Adrenal gland (tissue), 12 donors: ENCODE measurements around the gene SLC13A3. TPM values are rescaled to one million over a fixed set of nuclear protein-coding genes. Genes with fewer than 3 reads are reported as not detected.

Experiments
- DNase-seq, 7 donors: peaks; one replicate each; pipeline ENCODE4 v3.0.0-alpha.2; 2019 to 2020
- H3K27ac ChIP-seq, 5 donors: fragments of 200-600 bp; sonication (generic) in 4 of 5; 1 replicate in 3 of 5; 2 replicates in 2 of 5; pipeline versions ENCODE4 v1.5.1 to v1.8.0; 2016 to 2020; ENCODE audit warnings: mild to moderate bottlenecking in 1 of 5
- H3K27me3 ChIP-seq: fragments of 200-600 bp; 2 replicates; pipeline ENCODE4 v1.8.0; 2021
- H3K36me3 ChIP-seq, 2 donors: fragments of 200-600 bp; replicated peaks in 1 of 2; 1 replicate in 1 of 2; 2 replicates in 1 of 2; pipeline versions ENCODE4 v1.5.1 to v1.8.0; 2018 to 2022
- H3K4me1 ChIP-seq, 2 donors: fragments of 200-600 bp; replicated peaks in 1 of 2; 1 replicate in 1 of 2; 2 replicates in 1 of 2; pipeline versions ENCODE4 v1.5.1 to v1.8.0; 2018 to 2021
- H3K4me3 ChIP-seq, 4 donors: fragments of 200-600 bp; sonication (generic) in 3 of 4; one replicate each; pipeline ENCODE4 v1.5.1; 2016 to 2018
- H3K9me3 ChIP-seq, 3 donors: fragments of 200-600 bp; sonication (generic) in 1 of 3; replicated peaks in 1 of 3; 1 replicate in 2 of 3; 2 replicates in 1 of 3; pipeline versions ENCODE4 v1.5.1 to v1.8.0; 2016 to 2021
- POLR2A ChIP-seq, 2 donors: fragments of 450-650 bp; IDR thresholded peaks; one replicate each; pipeline ENCODE4 v1.6.1; 2017; ENCODE audit warnings: antibody characterized with exemption in 2 of 2, mild to moderate bottlenecking in 2 of 2, moderate library complexity in 1 of 2
- WGBS, 4 donors: extraction: QIAGEN DNeasy Blood & Tissue Kit in 2 of 4; methylation state at CpG; one replicate each; pipeline versions ENCODE4 v1.1.5 to v1.1.7; 2013 to 2017; 5-methylcytosine and 5-hydroxymethylcytosine counted together
- intact Hi-C, 2 donors: fragments of 100-400 bp; cut with DNase I; formaldehyde crosslinking; loops; one replicate each; pipeline versions ENCODE4 v1.14.1 to v1.15.0; 2022 to 2023
- polyA plus RNA-seq, 3 donors: library from polyadenylated mRNA; stranded (reverse); fragments of 200-250 nt in 2 of 3; fragments of 350-450 nt in 1 of 3; fragmentation: Illumina TruSeq in 1 of 3; extraction: RNeasy Lipid Tissue Mini Kit (QIAGEN cat#74804) in 1 of 3; gene quantifications; one replicate each; pipeline ENCODE4 v1.2.3, GENCODE V29; 2013 to 2014
- total RNA-seq, 9 donors: library from RNA; depleted of rRNA in 4 of 9; stranded (reverse); fragments of >200 nt in 4 of 9; fragments of 120-200 nt in 1 of 9; fragmentation: NEBNext Ultra II Directional in 1 of 9; extraction: Animal tissue kit (Norgen Biotek cat#: 25700) in 1 of 9; gene quantifications; one replicate each; pipeline versions ENCODE4 v1.1.0 to v1.2.4, GENCODE V29; 2013 to 2023
- TF ChIP-seq, protein P1 (sequence below), 6 experiments: fragments of 450-650 bp in 4 of 6; fragments of 200-600 bp in 2 of 6; sonication (generic) in 1 of 6; IDR thresholded peaks; 1 replicate in 5 of 6; 2 replicates in 1 of 6; pipeline versions ENCODE4 v1.5.1 to v1.8.0; 2016 to 2021; ENCODE audit warnings: antibody characterized with exemption in 6 of 6, mild to moderate bottlenecking in 2 of 6, moderate library complexity in 1 of 6
- donor health status: healthy with polysubstance abuse.
- donor health status: Bipolar disorder and iron deficiency.
- donor health status: DM: yes; HTN: yes; CAD: no.
- donor health status: DM: no; HTN: no; CAD: no.
- donor health status: DM: no; HTN: no; CAD: no.
- donor health status: DM: yes; HTN: yes; CAD: no.

SLC13A3 gene
- total and polyA plus RNA-seq, 12 donors, result 1.5 to 11.2 (median 3.9) TPM

DNA sequence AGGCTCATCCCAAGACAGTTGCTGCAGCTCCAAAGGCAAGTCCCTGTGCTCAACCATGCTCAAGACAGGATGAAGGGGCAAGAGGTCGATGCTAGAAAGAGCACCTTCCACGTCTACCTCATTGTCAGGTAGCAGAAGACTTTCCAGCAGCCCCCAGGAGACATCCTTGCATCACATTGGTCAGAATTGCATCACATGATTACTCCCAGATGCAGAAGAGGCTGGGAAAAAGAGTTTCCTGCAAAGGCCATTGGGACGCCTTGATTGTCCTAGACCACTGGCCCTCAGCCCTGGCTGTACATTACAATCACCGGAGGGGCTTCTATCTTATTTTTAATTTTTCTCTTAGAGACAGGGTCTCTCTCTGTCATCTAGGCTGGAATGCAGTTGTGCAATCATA lies 120.6 kb downstream of the SLC13A3 start:
- no peaks in the 10 kb centered on the region for H3K27me3 ChIP-seq
- 66 to 76% (median 70%) methylated on average over 4 of the region's 4 CpGs for WGBS, 4 donors
- intact Hi-C loops, result no loop called here

DNA sequence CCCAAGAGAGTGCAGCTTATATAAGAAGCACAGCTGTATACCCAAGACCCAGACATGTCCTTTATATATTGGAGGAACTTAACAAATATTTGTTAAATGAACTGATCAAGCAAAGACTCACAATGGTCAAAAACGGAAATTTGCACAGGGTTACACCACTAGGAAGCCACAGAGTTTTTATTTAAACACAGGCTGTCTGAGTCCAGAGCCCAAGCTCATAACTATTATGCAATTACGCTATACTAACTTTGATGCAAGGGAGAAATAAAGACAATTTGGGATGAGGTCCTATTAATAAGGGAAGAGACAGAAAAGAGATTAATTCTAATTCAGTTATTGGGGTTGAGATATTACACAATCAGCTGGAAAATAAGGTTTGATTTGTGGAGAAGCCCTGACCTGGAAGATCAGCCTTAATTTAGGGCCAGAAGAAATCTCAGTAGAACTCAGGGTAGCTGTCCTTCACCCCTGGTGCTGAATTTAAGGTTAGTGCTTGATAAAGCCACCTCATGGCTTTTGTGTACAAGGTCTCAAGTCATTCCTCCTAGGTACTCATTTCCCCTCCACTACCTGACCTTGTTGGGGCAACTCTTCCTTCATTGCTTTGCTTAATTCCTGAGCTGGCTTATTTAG lies 127.4 kb downstream of the SLC13A3 start:
- Histone ChIP-seq H3K4me3 (no peak overlapping the region), H3K4me1 (no peaks in the 10 kb centered on the region), H3K9me3 (no peaks in the 10 kb centered on the region), H3K36me3 (no peaks in the 10 kb centered on the region), H3K27me3 (no peaks in the 10 kb centered on the region), H3K27ac (no peak overlapping the region)
- no peak for TF ChIP-seq POLR2A (IDR thresholded peaks at IDR 0.05)
- TF ChIP-seq, protein P1, sequence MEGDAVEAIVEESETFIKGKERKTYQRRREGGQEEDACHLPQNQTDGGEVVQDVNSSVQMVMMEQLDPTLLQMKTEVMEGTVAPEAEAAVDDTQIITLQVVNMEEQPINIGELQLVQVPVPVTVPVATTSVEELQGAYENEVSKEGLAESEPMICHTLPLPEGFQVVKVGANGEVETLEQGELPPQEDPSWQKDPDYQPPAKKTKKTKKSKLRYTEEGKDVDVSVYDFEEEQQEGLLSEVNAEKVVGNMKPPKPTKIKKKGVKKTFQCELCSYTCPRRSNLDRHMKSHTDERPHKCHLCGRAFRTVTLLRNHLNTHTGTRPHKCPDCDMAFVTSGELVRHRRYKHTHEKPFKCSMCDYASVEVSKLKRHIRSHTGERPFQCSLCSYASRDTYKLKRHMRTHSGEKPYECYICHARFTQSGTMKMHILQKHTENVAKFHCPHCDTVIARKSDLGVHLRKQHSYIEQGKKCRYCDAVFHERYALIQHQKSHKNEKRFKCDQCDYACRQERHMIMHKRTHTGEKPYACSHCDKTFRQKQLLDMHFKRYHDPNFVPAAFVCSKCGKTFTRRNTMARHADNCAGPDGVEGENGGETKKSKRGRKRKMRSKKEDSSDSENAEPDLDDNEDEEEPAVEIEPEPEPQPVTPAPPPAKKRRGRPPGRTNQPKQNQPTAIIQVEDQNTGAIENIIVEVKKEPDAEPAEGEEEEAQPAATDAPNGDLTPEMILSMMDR (IDR thresholded peaks at IDR 0.05), result no peak
- WGBS, 4 donors, result 48 to 52% (median 50%) methylated on average over 2 of the region's 2 CpGs
- intact Hi-C loops, result loop anchor here in 1 of 2 donors (5.0 kb wide), 1 partner anchor 158 kb away; no protein-coding TSS in a partner anchor
- DNase-seq, result no peak

More for the DNA sequence above, 120.6 kb downstream of the SLC13A3 start:
- no peaks in the 10 kb centered on the region for H3K4me1 ChIP-seq
- H3K4me3 ChIP-seq, result no peak overlapping the region
- no peaks in the 10 kb centered on the region for H3K9me3 ChIP-seq
- no peaks in the 10 kb centered on the region for H3K36me3 ChIP-seq
- H3K27ac ChIP-seq, result no peak overlapping the region
- no peak for DNase-seq
- TF ChIP-seq, protein P1 (IDR thresholded peaks at IDR 0.05), result no peak
- no peak for TF ChIP-seq POLR2A (IDR thresholded peaks at IDR 0.05)

DNA sequence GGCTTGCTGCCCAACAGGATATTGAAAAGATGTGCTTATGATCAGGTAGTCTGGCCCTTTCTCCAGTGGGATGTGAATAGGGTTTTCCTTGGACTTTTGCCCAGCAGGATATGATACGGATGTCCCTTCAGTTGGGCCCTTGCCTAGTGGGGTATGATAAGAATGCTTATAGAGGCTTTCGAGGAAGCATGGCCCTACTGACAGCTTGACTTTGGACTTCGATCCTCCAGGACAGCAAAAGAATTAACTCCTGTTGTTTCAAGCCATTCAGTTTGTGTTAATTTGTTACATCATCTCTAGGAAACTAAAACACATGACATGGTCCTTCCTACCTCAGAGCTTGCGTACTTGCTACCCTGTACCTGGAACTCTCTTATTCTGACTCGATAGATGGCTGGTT lies 128.2 kb downstream of the SLC13A3 start:
- no peaks in the 10 kb centered on the region for H3K36me3 ChIP-seq
- H3K4me3 ChIP-seq, result no peak overlapping the region
- no peak for DNase-seq
- H3K9me3 ChIP-seq, result no peaks in the 10 kb centered on the region
- no peak for TF ChIP-seq POLR2A (IDR thresholded peaks at IDR 0.05)
- TF ChIP-seq, protein P1 (IDR thresholded peaks at IDR 0.05), result no peak
- intact Hi-C loops, result loop anchor here in 1 of 2 donors (5.0 kb wide), 1 partner anchor 159 kb away; no protein-coding TSS in a partner anchor
- H3K27me3 ChIP-seq, result peaks cover under 1% of the 10 kb centered on the region
- H3K27ac ChIP-seq, result no peak overlapping the region
- H3K4me1 ChIP-seq, result no peaks in the 10 kb centered on the region
- 55 to 66% (median 63%) methylated on average over 5 of the region's 5 CpGs for WGBS, 4 donors

DNA sequence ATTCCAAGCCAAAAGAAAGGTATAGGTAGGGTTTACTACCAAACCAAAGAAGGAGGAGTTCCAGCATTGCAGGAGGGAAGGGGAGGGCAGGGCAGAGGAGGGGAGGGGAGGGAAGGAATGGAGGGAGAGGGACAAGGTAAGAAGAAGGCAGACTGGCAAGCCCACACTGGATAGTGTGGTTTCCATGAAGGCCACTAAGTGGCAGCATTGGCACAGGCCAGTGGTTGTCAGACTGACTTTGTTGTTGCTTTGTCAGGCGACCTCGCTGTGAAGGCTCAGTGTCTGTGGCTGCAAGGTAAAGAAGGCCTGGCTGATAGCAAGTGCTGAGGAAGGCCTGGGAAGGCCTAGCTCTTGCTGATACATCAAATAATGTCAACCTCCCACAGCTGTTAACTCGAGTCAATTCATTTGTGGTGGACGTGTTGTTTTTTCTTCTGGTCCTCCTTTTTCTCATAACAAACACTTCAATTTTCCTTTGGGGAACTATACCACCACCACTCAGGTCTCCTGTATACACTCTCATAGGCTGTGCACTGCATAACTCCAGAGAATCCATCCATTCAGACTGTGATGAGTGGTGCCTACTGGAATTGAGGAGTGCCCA lies 130.2 kb downstream of the SLC13A3 start:
- H3K27ac ChIP-seq, result no peak overlapping the region
- H3K36me3 ChIP-seq, result no peaks in the 10 kb centered on the region
- H3K9me3 ChIP-seq, result no peaks in the 10 kb centered on the region
- intact Hi-C loops, result loop anchor here in 1 of 2 donors (5.0 kb wide), 1 partner anchor 161 kb away; no protein-coding TSS in a partner anchor
- H3K27me3 ChIP-seq, result peaks cover 10% of the 10 kb centered on the region
- TF ChIP-seq, protein P1 (IDR thresholded peaks at IDR 0.05), result peak; percentile 52 to 91 (median 78)
- no peak for TF ChIP-seq POLR2A (IDR thresholded peaks at IDR 0.05)
- DNase-seq, result peak; percentile 63 to 89 (median 78)
- no peaks in the 10 kb centered on the region for H3K4me1 ChIP-seq
- no peak overlapping the region for H3K4me3 ChIP-seq
- 20 to 29% (median 25%) methylated on average over 4 of the region's 4 CpGs for whole genome bisulfite sequencing, 4 donors
